ENCODE data around the gene PABPC3. TPM values are rescaled to one million over a fixed set of nuclear protein-coding genes. Genes with fewer than 3 reads are reported as not detected.

Gene PABPC3
- total RNA-seq, 4 donors from 2014 or later: 0.14 to 1.0 (median 0.15) TPM; not detected in 1

- no peak overlapping the region for H3K27ac ChIP-seq
- H3K4me3 ChIP-seq: no peak overlapping the region
- TF ChIP-seq CTCF (IDR thresholded peaks at IDR 0.05) (no peak), POLR2A (IDR thresholded peaks at IDR 0.05) (no peak)
- no peaks in the 10 kb centered on the region for H3K27me3 ChIP-seq
- H3K4me1 ChIP-seq: no peaks in the 10 kb centered on the region
- DNase-seq: no peak
- intact Hi-C loops (cut with DNase I; ENCODE audit: low total_unique reads): no loop called here
- H3K9me3 ChIP-seq: no peaks in the 10 kb centered on the region
- H3K36me3 ChIP-seq: no peaks in the 10 kb centered on the region
Observed at GRCh38 chr13:25068810-25069209, 27.1 kb upstream of the PABPC3 start.

GRCh38 chr13:25069236-25069635, 26.7 kb upstream of the PABPC3 start:
- DNase-seq: no peak
- Histone ChIP-seq H3K4me3 (no peak overlapping the region), H3K9me3 (no peaks in the 10 kb centered on the region), H3K27ac (no peak overlapping the region), H3K36me3 (no peaks in the 10 kb centered on the region), H3K27me3 (no peaks in the 10 kb centered on the region), H3K4me1 (no peaks in the 10 kb centered on the region)
- TF ChIP-seq CTCF (IDR thresholded peaks at IDR 0.05) (no peak), POLR2A (IDR thresholded peaks at IDR 0.05) (no peak)
- intact Hi-C loops (cut with DNase I; ENCODE audit: low total_unique reads): no loop called here

DNA sequence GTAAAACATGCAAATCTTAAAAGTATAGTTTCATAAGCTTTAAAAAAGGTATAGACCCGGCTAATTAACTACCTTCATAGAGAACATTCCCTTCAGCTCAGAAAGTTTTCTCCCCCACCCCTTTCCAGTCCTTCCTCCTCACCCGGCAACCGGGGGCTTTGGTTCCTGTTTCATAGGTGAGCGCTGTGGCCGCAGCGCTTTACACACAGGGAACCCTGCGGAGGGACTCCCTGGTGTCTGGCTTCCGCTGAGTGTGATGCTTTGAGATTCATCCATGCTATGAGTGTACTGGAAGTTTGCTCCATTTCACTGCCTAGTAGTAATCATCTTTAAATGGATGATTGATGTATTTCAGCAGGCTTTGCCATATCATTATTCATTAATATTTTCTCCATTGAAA, 26.0 kb upstream of the PABPC3 start:
- H3K4me1 ChIP-seq: no peaks in the 10 kb centered on the region
- H3K27ac ChIP-seq: no peak overlapping the region
- DNase-seq: no peak
- no peak overlapping the region for H3K4me3 ChIP-seq
- H3K9me3 ChIP-seq: no peaks in the 10 kb centered on the region
- no peak for TF ChIP-seq CTCF (IDR thresholded peaks at IDR 0.05)
- no peak for TF ChIP-seq POLR2A (IDR thresholded peaks at IDR 0.05)
- no peaks in the 10 kb centered on the region for H3K27me3 ChIP-seq
- intact Hi-C loops (cut with DNase I; ENCODE audit: low total_unique reads): no loop called here
- H3K36me3 ChIP-seq: no peaks in the 10 kb centered on the region

DNA sequence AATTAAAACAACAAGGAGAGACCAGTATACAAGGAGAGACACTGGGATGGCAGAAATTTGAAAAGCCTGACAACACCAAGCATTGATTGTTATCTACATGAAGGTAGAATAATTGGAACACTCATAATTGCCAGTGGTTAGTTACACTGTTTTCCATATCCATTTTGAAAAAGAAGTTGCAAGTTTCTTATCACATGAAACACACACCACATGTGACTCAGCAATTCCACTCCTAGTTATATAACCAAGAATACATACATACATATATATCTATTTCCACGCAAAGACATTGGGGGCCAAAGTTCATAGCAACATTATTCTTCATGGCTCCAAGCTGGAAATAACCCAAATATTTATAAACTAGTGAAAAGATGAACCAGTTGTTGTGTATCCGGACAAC, 15.2 kb upstream of the PABPC3 start:
- intact Hi-C loops (cut with DNase I; ENCODE audit: low total_unique reads): no loop called here
- H3K4me1 ChIP-seq: no peaks in the 10 kb centered on the region
- no peak for DNase-seq
- H3K27ac ChIP-seq: no peak overlapping the region
- TF ChIP-seq CTCF (IDR thresholded peaks at IDR 0.05) (no peak), POLR2A (IDR thresholded peaks at IDR 0.05) (no peak)
- no peaks in the 10 kb centered on the region for H3K36me3 ChIP-seq
- H3K4me3 ChIP-seq: no peak overlapping the region
- no peaks in the 10 kb centered on the region for H3K9me3 ChIP-seq
- H3K27me3 ChIP-seq: no peaks in the 10 kb centered on the region

DNA sequence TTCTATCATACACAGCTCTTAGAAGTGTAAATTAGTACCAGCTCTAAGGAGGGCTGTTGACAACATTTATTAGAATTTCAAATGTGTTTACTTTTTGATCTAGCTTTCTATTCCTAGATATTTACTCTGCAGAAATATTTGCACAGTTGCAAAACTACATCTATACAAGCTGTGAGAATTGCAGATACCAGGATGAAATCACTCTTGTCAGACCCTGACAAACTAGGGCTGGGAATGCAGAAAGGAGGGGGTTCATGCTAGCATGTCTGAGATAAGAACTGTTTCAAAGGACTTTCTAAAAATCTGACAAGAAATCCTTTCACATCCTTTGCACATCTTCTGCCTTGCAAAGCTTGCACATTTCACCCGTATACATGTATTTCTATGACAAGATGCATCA, 11.8 kb upstream of the PABPC3 start:
- intact Hi-C loops (cut with DNase I; ENCODE audit: low total_unique reads): no loop called here
- Histone ChIP-seq H3K27me3 (no peaks in the 10 kb centered on the region), H3K36me3 (no peaks in the 10 kb centered on the region), H3K4me1 (no peaks in the 10 kb centered on the region), H3K4me3 (no peak overlapping the region), H3K9me3 (no peaks in the 10 kb centered on the region), H3K27ac (no peak overlapping the region)
- no peak for TF ChIP-seq POLR2A (IDR thresholded peaks at IDR 0.05)
- TF ChIP-seq CTCF (IDR thresholded peaks at IDR 0.05): no peak
- no peak for DNase-seq

Measured in uterus (tissue), 4 donors.